ENCODE measurements around the gene GLT6D1.

GLT6D1 gene

DNA sequence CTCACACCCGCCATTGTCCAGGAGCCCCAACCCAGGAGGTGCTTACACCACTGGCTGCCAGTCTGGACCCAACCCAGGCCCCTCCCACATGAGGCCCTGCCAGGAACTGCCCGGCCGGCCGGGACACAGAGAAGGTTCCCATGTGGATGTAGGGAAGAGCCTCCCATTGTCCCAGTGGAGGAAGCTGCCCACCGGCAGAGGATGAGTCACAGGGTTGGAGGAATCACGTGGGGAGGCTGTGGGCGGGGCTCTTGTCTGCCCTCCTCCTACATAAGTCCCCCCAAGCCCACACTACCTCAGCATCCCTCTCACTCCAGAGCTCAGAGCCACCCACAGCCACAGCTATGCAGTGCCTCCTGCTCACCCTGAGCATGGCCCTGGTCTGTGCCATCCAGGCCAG, 51.7 kb downstream of the GLT6D1 start:
- Histone ChIP-seq H3K36me3 (ENCODE audit: low read depth) (no peaks in the 10 kb centered on the region), H3K4me1 (ENCODE audit: insufficient read depth, poor library complexity, severe bottlenecking) (no peaks in the 10 kb centered on the region), H3K27ac (ENCODE audit: poor library complexity, severe bottlenecking) (no peak overlapping the region), H3K9me3 (ENCODE audit: severe bottlenecking) (no peaks in the 10 kb centered on the region), H3K4me3 (ENCODE audit: severe bottlenecking) (no peak overlapping the region), H3K27me3 (ENCODE audit: insufficient read depth, poor library complexity, severe bottlenecking) (peaks cover 4% of the 10 kb centered on the region)
- ATAC-seq (ENCODE audit: low read depth) (no peak), DNase-seq (ENCODE audit: low spot score) (no peak)
- TF ChIP-seq, protein P1, sequence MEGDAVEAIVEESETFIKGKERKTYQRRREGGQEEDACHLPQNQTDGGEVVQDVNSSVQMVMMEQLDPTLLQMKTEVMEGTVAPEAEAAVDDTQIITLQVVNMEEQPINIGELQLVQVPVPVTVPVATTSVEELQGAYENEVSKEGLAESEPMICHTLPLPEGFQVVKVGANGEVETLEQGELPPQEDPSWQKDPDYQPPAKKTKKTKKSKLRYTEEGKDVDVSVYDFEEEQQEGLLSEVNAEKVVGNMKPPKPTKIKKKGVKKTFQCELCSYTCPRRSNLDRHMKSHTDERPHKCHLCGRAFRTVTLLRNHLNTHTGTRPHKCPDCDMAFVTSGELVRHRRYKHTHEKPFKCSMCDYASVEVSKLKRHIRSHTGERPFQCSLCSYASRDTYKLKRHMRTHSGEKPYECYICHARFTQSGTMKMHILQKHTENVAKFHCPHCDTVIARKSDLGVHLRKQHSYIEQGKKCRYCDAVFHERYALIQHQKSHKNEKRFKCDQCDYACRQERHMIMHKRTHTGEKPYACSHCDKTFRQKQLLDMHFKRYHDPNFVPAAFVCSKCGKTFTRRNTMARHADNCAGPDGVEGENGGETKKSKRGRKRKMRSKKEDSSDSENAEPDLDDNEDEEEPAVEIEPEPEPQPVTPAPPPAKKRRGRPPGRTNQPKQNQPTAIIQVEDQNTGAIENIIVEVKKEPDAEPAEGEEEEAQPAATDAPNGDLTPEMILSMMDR (IDR thresholded peaks at IDR 0.05; ENCODE audit: poor library complexity, severe bottlenecking) = no peak

DNA sequence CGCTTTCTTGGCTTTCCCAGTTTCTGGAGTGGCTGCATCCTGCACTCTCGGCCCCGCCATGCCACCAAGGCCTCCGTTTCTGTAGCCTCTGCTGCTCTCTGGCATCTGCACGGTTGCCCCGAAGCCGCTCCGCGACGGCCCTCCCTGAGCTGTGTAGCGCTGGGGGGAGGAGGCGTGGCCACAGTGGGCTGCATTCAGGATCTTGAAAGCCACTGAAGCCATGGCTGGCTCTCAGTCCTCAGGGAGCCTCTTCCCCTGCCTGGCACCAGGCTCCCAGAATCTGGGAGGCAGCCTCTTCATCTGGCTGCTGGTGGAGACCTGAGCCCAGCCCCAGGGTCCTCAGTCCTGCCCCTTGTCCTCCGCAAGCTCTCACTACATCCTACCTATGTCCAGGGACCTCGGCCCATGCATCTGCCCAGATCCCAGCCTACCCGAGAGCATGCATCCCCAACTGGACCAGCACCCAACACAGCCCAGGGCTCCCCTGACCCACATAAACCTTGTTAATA, 52.7 kb downstream of the GLT6D1 start:
- H3K36me3 ChIP-seq (ENCODE audit: low read depth) = no peaks in the 10 kb centered on the region
- H3K27me3 ChIP-seq (ENCODE audit: insufficient read depth, poor library complexity, severe bottlenecking) = peaks cover 4% of the 10 kb centered on the region
- TF ChIP-seq, protein P1 (IDR thresholded peaks at IDR 0.05; ENCODE audit: poor library complexity, severe bottlenecking) = no peak
- DNase-seq (ENCODE audit: low spot score) (no peak), ATAC-seq (ENCODE audit: low read depth) (no peak)
- H3K4me1 ChIP-seq (ENCODE audit: insufficient read depth, poor library complexity, severe bottlenecking) = no peaks in the 10 kb centered on the region
- no peak overlapping the region for H3K4me3 ChIP-seq (ENCODE audit: severe bottlenecking)
- H3K27ac ChIP-seq (ENCODE audit: poor library complexity, severe bottlenecking) = no peak overlapping the region
- no peaks in the 10 kb centered on the region for H3K9me3 ChIP-seq (ENCODE audit: severe bottlenecking)

DNA sequence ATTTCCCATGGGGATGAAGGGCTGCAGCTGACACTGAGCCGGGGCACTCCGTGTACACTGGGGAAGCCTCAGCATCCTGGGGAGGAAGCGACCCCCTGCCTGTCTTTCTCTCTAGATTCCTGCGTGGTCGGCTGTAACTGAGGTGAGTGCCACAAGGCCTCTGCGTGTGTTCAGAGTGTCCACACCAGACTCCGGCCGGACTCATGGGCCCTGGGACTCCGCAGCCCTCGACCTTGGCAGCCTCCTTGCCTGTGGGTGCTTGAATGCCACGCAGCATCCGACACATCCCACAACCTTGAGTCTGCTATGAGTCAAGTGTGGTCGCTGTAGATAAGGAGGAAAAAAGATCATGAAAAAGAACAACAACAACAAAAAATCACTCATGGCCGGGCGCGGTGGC, 54.4 kb downstream of the GLT6D1 start:
- ATAC-seq (ENCODE audit: low read depth) (no peak), DNase-seq (ENCODE audit: low spot score) (no peak)
- Histone ChIP-seq H3K4me1 (ENCODE audit: insufficient read depth, poor library complexity, severe bottlenecking) (no peaks in the 10 kb centered on the region), H3K27me3 (ENCODE audit: insufficient read depth, poor library complexity, severe bottlenecking) (peaks cover 4% of the 10 kb centered on the region), H3K27ac (ENCODE audit: poor library complexity, severe bottlenecking) (no peak overlapping the region), H3K9me3 (ENCODE audit: severe bottlenecking) (no peaks in the 10 kb centered on the region), H3K36me3 (ENCODE audit: low read depth) (no peaks in the 10 kb centered on the region), H3K4me3 (ENCODE audit: severe bottlenecking) (no peak overlapping the region)
- TF ChIP-seq, protein P1 (IDR thresholded peaks at IDR 0.05; ENCODE audit: poor library complexity, severe bottlenecking) = no peak

DNA sequence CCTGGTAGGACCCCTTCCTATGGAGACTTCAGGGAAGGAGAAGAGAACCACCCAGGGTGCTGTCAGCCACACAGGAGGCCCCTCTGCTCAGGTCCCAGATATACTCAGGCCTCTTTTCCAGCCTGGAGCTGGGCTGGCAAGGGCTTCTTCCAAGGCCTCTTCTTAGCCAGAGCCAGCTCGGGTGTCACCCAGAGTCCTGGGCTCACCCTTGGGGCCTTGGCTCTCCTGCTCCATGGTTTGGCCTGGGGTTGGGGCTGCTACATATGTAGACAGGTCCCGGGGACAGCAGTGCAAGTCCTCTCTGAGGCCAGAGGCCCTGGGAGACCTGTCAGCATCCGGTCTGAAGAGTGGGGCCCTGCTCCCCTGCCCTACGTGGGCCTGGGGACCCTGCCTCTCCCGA, 55.0 kb downstream of the GLT6D1 start:
- DNase-seq (ENCODE audit: low spot score) = peak; percentile 46
- TF ChIP-seq, protein P1 (IDR thresholded peaks at IDR 0.05; ENCODE audit: poor library complexity, severe bottlenecking) = no peak

DNA sequence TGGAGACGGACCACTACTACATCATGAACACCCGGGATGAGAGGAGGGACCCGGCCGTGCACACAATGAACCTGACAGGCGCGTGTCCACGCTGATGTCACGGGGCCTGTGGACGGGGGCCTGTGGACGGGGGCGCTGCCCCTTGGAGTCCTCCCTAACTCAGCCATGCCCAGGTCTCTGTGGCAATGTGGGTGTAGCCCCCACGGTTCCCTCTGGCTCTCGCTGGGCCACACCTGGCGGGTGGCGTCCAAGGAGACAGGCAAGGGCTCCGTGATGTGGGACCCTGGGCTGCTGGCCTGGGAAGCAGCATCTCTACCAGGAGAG, 55.7 kb downstream of the GLT6D1 start:
- Histone ChIP-seq H3K27ac (ENCODE audit: poor library complexity, severe bottlenecking) (no peak overlapping the region), H3K27me3 (ENCODE audit: insufficient read depth, poor library complexity, severe bottlenecking) (peaks cover 4% of the 10 kb centered on the region), H3K9me3 (ENCODE audit: severe bottlenecking) (no peaks in the 10 kb centered on the region), H3K4me3 (ENCODE audit: severe bottlenecking) (no peak overlapping the region), H3K36me3 (ENCODE audit: low read depth) (no peaks in the 10 kb centered on the region), H3K4me1 (ENCODE audit: insufficient read depth, poor library complexity, severe bottlenecking) (no peaks in the 10 kb centered on the region)
- DNase-seq (ENCODE audit: low spot score) = peak; percentile 37
- no peak for ATAC-seq (ENCODE audit: low read depth)
- TF ChIP-seq, protein P1 (IDR thresholded peaks at IDR 0.05; ENCODE audit: poor library complexity, severe bottlenecking) = no peak

More for the DNA sequence above, 55.0 kb downstream of the GLT6D1 start:
- no peaks in the 10 kb centered on the region for H3K9me3 ChIP-seq (ENCODE audit: severe bottlenecking)
- no peak overlapping the region for H3K27ac ChIP-seq (ENCODE audit: poor library complexity, severe bottlenecking)
- no peak for ATAC-seq (ENCODE audit: low read depth)
- no peaks in the 10 kb centered on the region for H3K36me3 ChIP-seq (ENCODE audit: low read depth)
- H3K27me3 ChIP-seq (ENCODE audit: insufficient read depth, poor library complexity, severe bottlenecking) = peaks cover 4% of the 10 kb centered on the region
- no peak overlapping the region for H3K4me3 ChIP-seq (ENCODE audit: severe bottlenecking)
- H3K4me1 ChIP-seq (ENCODE audit: insufficient read depth, poor library complexity, severe bottlenecking) = no peaks in the 10 kb centered on the region
